ENCODE results near the gene UNKL.

Gene UNKL

GRCh38 chr16:1346422-1347285 lies 67.8 kb downstream of the UNKL start:
- TF ChIP-seq, protein P1, sequence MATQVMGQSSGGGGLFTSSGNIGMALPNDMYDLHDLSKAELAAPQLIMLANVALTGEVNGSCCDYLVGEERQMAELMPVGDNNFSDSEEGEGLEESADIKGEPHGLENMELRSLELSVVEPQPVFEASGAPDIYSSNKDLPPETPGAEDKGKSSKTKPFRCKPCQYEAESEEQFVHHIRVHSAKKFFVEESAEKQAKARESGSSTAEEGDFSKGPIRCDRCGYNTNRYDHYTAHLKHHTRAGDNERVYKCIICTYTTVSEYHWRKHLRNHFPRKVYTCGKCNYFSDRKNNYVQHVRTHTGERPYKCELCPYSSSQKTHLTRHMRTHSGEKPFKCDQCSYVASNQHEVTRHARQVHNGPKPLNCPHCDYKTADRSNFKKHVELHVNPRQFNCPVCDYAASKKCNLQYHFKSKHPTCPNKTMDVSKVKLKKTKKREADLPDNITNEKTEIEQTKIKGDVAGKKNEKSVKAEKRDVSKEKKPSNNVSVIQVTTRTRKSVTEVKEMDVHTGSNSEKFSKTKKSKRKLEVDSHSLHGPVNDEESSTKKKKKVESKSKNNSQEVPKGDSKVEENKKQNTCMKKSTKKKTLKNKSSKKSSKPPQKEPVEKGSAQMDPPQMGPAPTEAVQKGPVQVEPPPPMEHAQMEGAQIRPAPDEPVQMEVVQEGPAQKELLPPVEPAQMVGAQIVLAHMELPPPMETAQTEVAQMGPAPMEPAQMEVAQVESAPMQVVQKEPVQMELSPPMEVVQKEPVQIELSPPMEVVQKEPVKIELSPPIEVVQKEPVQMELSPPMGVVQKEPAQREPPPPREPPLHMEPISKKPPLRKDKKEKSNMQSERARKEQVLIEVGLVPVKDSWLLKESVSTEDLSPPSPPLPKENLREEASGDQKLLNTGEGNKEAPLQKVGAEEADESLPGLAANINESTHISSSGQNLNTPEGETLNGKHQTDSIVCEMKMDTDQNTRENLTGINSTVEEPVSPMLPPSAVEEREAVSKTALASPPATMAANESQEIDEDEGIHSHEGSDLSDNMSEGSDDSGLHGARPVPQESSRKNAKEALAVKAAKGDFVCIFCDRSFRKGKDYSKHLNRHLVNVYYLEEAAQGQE (IDR thresholded peaks at IDR 0.05; ENCODE audit: insufficient read depth in 1 of 2, low read depth in 2 of 2, low read length in 2 of 2): no peak

- TF ChIP-seq TAF1 (IDR thresholded peaks at IDR 0.05; ENCODE audit: borderline replicate concordance, insufficient read depth, low read length): no peak
- TF ChIP-seq, protein P1 (IDR thresholded peaks at IDR 0.05; ENCODE audit: insufficient read depth in 1 of 2, low read depth in 2 of 2, low read length in 2 of 2): no peak
- no peak for TF ChIP-seq SIN3A (IDR thresholded peaks at IDR 0.05; ENCODE audit: borderline replicate concordance, insufficient read depth, low read length)
- TF ChIP-seq POLR2AphosphoS5 (IDR thresholded peaks at IDR 0.05; ENCODE audit: low read depth, low read length): no peak
- TF ChIP-seq FOXP2 (optimal IDR thresholded peaks at IDR 0.05; ENCODE audit: borderline replicate concordance, extremely low read depth, extremely low read length, insufficient read depth): no peak
Observed at GRCh38 chr16:1345651-1346421, 68.7 kb downstream of the UNKL start.

GRCh38 chr16:1345087-1345486 lies 69.4 kb downstream of the UNKL start:
- TF ChIP-seq, protein P1 (IDR thresholded peaks at IDR 0.05; ENCODE audit: insufficient read depth in 1 of 2, low read depth in 2 of 2, low read length in 2 of 2): no peak
- TF ChIP-seq TAF1 (IDR thresholded peaks at IDR 0.05; ENCODE audit: borderline replicate concordance, insufficient read depth, low read length): no peak
- no peak for TF ChIP-seq POLR2AphosphoS5 (IDR thresholded peaks at IDR 0.05; ENCODE audit: low read depth, low read length)
- TF ChIP-seq FOXP2 (optimal IDR thresholded peaks at IDR 0.05; ENCODE audit: borderline replicate concordance, extremely low read depth, extremely low read length, insufficient read depth): no peak

DNA sequence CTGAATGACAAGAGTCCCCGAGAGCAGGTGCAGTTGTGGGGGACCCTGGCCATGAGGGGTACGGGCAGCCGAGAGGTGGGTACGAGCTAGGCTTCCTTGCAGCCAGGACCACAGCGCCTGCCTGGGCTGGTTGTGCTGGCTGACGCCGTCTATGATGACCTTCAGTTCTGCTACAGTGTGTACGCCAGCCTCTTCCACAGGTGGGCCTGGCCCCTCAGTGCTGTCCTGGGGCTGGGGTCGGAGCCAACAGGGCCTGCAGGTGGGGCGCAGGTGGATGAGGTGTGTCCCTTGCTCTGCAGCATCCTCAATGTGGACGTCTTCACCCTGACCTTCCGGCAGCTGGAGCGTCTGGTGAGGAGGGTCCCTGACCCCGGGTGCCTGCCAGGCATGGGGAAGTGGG lies 70.0 kb downstream of the UNKL start:
- TF ChIP-seq SIN3A (IDR thresholded peaks at IDR 0.05; ENCODE audit: borderline replicate concordance, insufficient read depth, low read length) (no peak), FOXP2 (optimal IDR thresholded peaks at IDR 0.05; ENCODE audit: borderline replicate concordance, extremely low read depth, extremely low read length, insufficient read depth) (no peak), TAF1 (IDR thresholded peaks at IDR 0.05; ENCODE audit: borderline replicate concordance, insufficient read depth, low read length) (no peak), POLR2AphosphoS5 (IDR thresholded peaks at IDR 0.05; ENCODE audit: low read depth, low read length) (no peak)
- TF ChIP-seq, protein P1 (IDR thresholded peaks at IDR 0.05; ENCODE audit: insufficient read depth in 1 of 2, low read depth in 2 of 2, low read length in 2 of 2): no peak
